Inflammatory macrophage treated with lipopolysaccharide for 1 hour (primary cell): Measurements from ENCODE around the gene NCBP2.
"Not testable (repeated sequence)": the region's sequence is repeated elsewhere in the genome, so short reads cannot be mapped to it uniquely, and the experiment has no call there.

Experiments used
- DNase-seq, 2 donors: peaks; one replicate each; pipeline ENCODE4 v3.0.0-alpha.2; 2020 to 2022

The NCBP2 gene

DNA sequence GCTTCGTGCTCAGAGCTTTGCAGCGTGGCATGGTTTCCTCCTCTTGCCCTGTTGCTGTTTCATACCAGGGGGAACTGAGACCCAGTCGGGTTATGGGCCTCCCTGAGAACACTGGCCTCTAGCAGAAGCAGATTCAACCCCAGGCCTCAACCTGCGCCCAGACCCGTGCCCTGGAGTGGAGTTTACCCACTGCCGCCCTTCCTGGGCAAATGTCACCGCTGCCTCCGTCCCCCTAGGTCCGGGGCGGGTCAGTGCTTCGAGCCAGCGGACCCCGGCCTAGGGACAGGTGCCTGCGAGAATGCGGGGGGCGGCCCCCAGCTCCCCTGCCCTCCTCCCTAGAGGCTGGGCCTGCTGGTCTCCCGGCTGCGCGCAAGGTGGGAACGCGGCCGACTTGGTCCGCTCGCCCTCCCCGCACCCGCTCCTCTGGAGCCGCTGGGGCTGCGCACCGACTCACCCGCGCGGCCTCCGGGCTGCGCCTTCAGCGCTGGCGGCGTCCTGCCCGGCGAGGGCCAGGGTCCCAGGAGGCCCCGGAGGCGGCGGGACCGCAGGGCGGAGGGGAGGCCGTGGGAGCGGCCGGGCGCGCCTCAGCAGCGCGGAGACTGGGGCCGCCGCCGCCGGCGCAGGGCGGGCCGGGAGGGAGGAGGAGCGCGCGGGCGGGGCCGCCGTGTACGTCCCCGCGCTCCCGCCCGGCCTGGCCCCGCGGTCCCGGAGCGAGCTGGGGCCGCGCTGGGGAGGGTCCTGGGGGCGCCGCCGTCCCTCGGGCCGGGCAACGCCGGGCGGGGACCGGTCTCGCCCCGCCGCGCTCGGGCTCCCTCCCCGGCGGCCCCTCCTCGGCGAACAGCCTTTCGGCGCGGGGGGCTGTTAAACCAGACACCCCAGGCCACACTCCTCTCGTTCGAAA, 26.2 kb upstream of the NCBP2 start, which contains the start of gene PIGZ:
PIGZ (minus strand) TSS at position 601 of the 901 bp plus-strand sequence. CDS start 16,802 bp downstream, outside the sequence.
- DNase-seq, result peak; percentile 36 to 43

GRCh38 chr3:196967412-196968232, 25.3 kb upstream of the NCBP2 start:
- no peak for DNase-seq

- DNase-seq, result no peak
These were observed 24.4 kb upstream of the NCBP2 start for GRCh38 chr3:196966526-196967401.

DNA sequence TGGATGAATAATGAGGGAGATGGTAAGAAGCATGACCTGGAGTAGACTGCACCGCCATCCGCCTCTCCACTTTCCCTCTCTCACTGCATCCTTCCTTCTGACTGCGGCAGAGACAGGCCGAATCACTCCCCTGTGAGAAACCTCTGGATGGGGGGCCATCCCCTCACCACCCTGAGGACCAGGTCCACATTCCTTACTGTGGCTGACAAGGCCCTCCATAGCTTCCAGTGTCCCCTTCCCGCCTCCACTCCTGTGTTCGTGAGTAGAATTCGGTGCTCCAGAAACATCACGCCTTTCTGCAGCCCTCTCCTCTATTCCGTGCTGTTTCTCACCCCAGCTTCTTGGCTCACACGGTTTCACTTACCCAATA, 23.5 kb upstream of the NCBP2 start:
- no peak for DNase-seq

DNA sequence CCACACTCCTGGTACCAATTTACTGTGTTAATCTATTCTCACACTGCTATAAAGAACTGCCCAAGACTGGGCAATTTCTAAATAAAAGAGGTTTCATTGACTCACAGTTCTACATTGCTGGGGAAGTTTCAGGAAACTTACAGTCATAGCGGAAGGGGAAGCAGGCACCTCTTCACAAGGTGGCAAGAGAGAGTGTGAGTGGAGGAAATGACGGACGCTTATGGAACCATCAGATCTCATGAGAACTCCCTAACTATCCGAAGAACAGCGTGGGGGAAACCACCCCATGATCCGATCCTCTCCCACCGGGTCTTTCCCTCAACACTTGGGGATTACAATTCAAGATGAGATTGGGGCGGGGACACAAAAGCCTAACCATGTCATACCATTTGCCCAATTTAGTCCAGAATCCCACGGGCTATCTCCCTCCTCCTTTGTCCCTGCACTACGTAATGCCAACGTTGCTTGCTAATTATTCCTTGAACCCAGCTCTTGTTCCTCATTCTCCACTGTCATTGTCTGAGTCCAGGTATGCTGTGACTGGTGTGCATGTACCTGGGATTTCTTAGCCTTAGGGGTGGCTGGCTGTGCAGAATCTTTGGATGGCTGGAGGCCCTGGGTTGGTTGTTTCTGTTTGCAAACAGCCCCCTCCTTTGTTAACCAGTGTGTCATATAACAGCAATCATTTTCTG, 22.9 kb upstream of the NCBP2 start:
- DNase-seq, result no peak

GRCh38 chr3:196963631-196963953, 21.3 kb upstream of the NCBP2 start:
- no peak for DNase-seq

GRCh38 chr3:196962930-196963630, 20.8 kb upstream of the NCBP2 start:
- DNase-seq, result no peak

- DNase-seq, result no peak
These were observed 20.0 kb upstream of the NCBP2 start for GRCh38 chr3:196962108-196962929.

DNA sequence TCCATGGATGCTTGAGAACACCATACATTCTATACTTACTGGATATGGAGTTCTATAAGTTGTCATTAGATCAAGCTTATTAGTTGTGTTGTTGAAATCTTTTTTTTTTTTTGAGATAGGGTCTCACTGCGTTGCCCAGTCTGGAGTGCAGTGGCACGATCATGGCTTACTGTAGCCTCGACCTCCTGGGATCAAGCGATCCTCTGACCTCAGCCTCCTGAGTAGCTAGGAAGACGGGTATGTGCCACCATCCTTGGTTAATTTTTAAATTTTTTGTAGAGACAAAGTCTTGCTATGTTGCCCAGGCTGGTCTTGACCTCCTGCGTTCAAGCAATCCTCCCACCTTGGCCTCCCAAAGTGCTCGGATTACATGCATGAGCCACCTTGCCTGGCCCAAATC, 12.5 kb upstream of the NCBP2 start:
- no peak for DNase-seq

GRCh38 chr3:196951371-196951770, 9.0 kb upstream of the NCBP2 start:
- no peak for DNase-seq

DNA sequence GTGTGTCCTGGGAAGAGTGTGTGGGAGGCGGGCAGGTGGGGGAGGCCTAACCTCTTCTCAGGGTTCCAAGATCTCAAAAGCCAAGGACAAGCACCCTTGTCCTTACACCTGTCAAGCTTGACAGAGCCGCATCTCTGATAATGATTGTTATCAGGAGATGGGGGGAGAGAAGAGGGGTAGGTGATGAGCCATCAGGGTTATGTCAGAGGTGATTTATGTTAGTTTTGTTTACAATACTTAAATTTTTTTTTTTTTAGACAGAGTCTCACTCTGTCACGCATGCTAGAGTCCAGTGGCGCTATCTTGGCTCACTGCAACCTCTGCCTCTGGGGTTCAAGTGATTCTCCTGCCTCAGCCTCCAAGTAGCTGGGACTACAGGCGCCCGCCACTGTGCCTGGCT, 7.4 kb upstream of the NCBP2 start:
- no peak for DNase-seq

GRCh38 chr3:196949285-196949619, 6.9 kb upstream of the NCBP2 start:
- no peak for DNase-seq

GRCh38 chr3:196948442-196949284, 6.3 kb upstream of the NCBP2 start:
- no peak for DNase-seq

DNA sequence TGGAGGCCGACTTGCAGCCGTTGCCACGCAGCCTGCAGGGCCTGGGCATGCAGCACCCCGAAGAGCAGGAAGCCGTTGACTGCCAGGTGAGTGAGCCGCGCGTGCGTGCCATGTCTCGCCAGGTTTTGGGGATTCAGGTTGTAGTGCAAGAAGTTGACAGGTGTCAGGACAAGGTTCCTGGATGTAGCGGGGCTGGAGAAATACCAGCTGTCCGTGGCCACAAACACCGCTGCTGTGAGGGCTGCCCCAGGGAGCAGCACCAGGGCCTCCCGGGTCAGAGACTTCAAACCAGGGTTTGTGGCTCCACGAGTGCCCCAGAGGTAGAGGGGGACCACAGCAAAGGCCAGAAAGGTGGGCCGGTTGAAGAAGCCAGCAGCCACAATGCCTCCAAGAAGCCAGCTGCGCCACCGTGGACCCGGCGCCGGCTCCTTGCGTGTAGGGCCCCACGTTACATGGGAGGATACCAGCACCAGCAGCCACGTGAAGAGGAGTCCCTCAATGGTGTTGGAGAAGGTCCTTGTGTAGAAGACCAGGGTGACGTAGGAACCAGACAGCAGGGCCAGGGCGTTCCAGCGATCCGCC, 5.6 kb upstream of the NCBP2 start:
- no peak for DNase-seq

GRCh38 chr3:196947136-196947859, 5.0 kb upstream of the NCBP2 start:
- DNase-seq, result no peak

- not testable (repeated sequence) for DNase-seq
These were observed 1.9 kb upstream of the NCBP2 start for GRCh38 chr3:196944037-196944790.

GRCh38 chr3:196942915-196943277, 568 bp upstream of the NCBP2 start:
- DNase-seq, result peak; percentile 3 to 68

GRCh38 chr3:196941729-196942225, 551 bp downstream of the NCBP2 start:
- peak; percentile 72 to 77 for DNase-seq
